ENCODE results near the gene C19orf53. TPM values are rescaled to one million over a fixed set of nuclear protein-coding genes. Genes with fewer than 3 reads are reported as not detected.

The C19orf53 gene
- total RNA-seq, 1 experiment from 2014 or later = 66.4 TPM

- peak; percentile 95 for DNase-seq
- H3K4me1 Mint-ChIP-seq (ENCODE audit: low read depth, unreplicated experiment) = no peaks in the 10 kb centered on the region
- intact Hi-C loops (cut with micrococcal nuclease; ENCODE audit: unreplicated experiment) = no loop called here
- peak within 1 kb of the TSS; percentile 94 for H3K27ac Mint-ChIP-seq (ENCODE audit: unreplicated experiment)
- CTCF ChIA-PET = interaction anchor here (0.7 to 1.0 kb wide), 2 partner anchors 19 to 67 kb away, joined by 5 read pairs; no protein-coding TSS in a partner anchor
- peak within 1 kb of the TSS; percentile 90 for H3K4me3 Mint-ChIP-seq (ENCODE audit: low read depth, unreplicated experiment)
- no peaks in the 10 kb centered on the region for H3K27me3 Mint-ChIP-seq (ENCODE audit: unreplicated experiment)
- H3K9me3 Mint-ChIP-seq (ENCODE audit: low read depth, unreplicated experiment) = no peaks in the 10 kb centered on the region
- H3K36me3 Mint-ChIP-seq (ENCODE audit: insufficient read depth, unreplicated experiment) = peaks cover 39% of the 10 kb centered on the region
- BruUV-seq (replicated peaks) = no TSS peak
- no peak for TF ChIP-seq CTCF (IDR thresholded peaks at IDR 0.05; ENCODE audit: unreplicated experiment)
These were observed 20.7 kb downstream of the C19orf53 start, which contains the start of gene ZSWIM4 for GRCh38 chr19:13794757-13795589. Gene ZSWIM4, plus strand, starts transcription at chr19:13795443. Its CDS starts 206 bp downstream, at chr19:13795649.

DNA sequence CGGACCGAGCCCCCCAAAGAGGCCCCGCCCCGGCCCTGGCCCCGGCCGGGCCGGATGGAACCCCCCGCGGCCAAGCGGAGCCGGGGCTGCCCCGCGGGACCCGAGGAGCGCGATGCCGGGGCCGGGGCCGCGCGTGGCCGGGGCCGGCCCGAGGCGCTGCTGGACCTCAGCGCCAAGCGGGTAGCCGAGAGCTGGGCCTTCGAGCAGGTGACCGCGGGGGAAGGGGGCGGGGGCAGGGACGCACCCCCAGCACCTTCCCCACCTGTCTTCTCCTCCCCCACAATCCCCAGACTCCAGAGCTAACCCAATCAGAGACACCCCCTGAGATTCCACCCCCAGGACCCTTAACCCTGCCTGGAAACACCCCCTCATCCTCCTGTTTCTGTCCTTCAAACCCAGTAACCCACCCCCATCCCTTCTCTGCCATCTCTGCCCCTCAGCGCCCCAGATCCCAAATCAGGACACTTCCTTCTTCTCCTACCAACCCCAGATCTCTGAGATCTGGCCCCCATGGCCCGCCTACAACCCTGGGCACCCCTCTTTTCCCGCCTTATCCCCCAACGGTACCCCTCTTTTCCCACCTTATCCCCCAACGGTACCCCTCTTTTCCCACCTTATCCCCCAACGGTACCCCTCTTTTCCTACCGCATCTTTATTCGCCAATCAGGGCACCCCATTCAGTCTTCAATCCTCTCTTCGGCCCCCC, 21.5 kb downstream of the C19orf53 start:
- Mint-ChIP-seq H3K27ac (ENCODE audit: unreplicated experiment) (peak overlapping the region; percentile 94), H3K27me3 (ENCODE audit: unreplicated experiment) (no peaks in the 10 kb centered on the region), H3K36me3 (ENCODE audit: insufficient read depth, unreplicated experiment) (peaks cover 39% of the 10 kb centered on the region), H3K9me3 (ENCODE audit: low read depth, unreplicated experiment) (no peaks in the 10 kb centered on the region), H3K4me1 (ENCODE audit: low read depth, unreplicated experiment) (no peaks in the 10 kb centered on the region), H3K4me3 (ENCODE audit: low read depth, unreplicated experiment) (peak overlapping the region; percentile 90)
- TF ChIP-seq CTCF (IDR thresholded peaks at IDR 0.05; ENCODE audit: unreplicated experiment) = no peak
- intact Hi-C loops (cut with micrococcal nuclease; ENCODE audit: unreplicated experiment) = no loop called here
- CTCF ChIA-PET = interaction anchor here (0.6 to 1.5 kb wide), 3 partner anchors 21 to 77 kb away, joined by 3 to 5 read pairs (median 3); no protein-coding TSS in a partner anchor
- peak; percentile 40 for DNase-seq
- no TSS peak for BruUV-seq (replicated peaks)

GRCh38 chr19:13796301-13797057, 22.2 kb downstream of the C19orf53 start:
- BruUV-seq (replicated peaks) = no TSS peak
- Mint-ChIP-seq H3K27ac (ENCODE audit: unreplicated experiment) (peak overlapping the region; percentile 91), H3K9me3 (ENCODE audit: low read depth, unreplicated experiment) (no peaks in the 10 kb centered on the region), H3K36me3 (ENCODE audit: insufficient read depth, unreplicated experiment) (peaks cover 43% of the 10 kb centered on the region), H3K27me3 (ENCODE audit: unreplicated experiment) (no peaks in the 10 kb centered on the region), H3K4me3 (ENCODE audit: low read depth, unreplicated experiment) (peak overlapping the region; percentile 90), H3K4me1 (ENCODE audit: low read depth, unreplicated experiment) (no peaks in the 10 kb centered on the region)
- TF ChIP-seq CTCF (IDR thresholded peaks at IDR 0.05; ENCODE audit: unreplicated experiment) = no peak
- peak; percentile 58 for DNase-seq
- CTCF ChIA-PET = interaction anchor here (0.6 to 1.5 kb wide), 2 partner anchors 20 to 76 kb away, joined by 3 read pairs; no protein-coding TSS in a partner anchor
- intact Hi-C loops (cut with micrococcal nuclease; ENCODE audit: unreplicated experiment) = no loop called here

GRCh38 chr19:13797058-13797440, 22.8 kb downstream of the C19orf53 start:
- Mint-ChIP-seq H3K9me3 (ENCODE audit: low read depth, unreplicated experiment) (no peaks in the 10 kb centered on the region), H3K36me3 (ENCODE audit: insufficient read depth, unreplicated experiment) (peaks cover 44% of the 10 kb centered on the region), H3K27me3 (ENCODE audit: unreplicated experiment) (no peaks in the 10 kb centered on the region), H3K4me3 (ENCODE audit: low read depth, unreplicated experiment) (peak overlapping the region; percentile 90), H3K4me1 (ENCODE audit: low read depth, unreplicated experiment) (no peaks in the 10 kb centered on the region), H3K27ac (ENCODE audit: unreplicated experiment) (peak overlapping the region; percentile 91)
- BruUV-seq (replicated peaks) = TSS peak; percentile 42
- intact Hi-C loops (cut with micrococcal nuclease; ENCODE audit: unreplicated experiment) = no loop called here
- TF ChIP-seq CTCF (IDR thresholded peaks at IDR 0.05; ENCODE audit: unreplicated experiment) = no peak
- CTCF ChIA-PET = interaction anchor here (1.5 kb wide), 1 partner anchor 20 kb away, joined by 3 read pairs; no protein-coding TSS in a partner anchor
- no peak for DNase-seq

Data from Calu3 (cell line).